Astrocyte (in vitro differentiated cells and primary cell): Measurements from ENCODE around the gene LIPT2. TPM values are rescaled to one million over a fixed set of nuclear protein-coding genes. Genes with fewer than 3 reads are reported as not detected.
"Not testable (repeated sequence)": the region's sequence is repeated elsewhere in the genome, so short reads cannot be mapped to it uniquely, and the experiment has no call there.

Experiments used
- DNase-seq: peaks from one replicate; pipeline ENCODE4 v3.0.0-alpha.2; 2010; ENCODE audit warnings: low read depth
- FAIRE-seq: peaks from 2 replicates; lab custom pipeline; 2011; peaks lifted over from hg19 to GRCh38; lab: Jason Lieb, UNC
- H2AFZ ChIP-seq: 2 replicates; pipeline ENCODE4 v1.6.0; 2012; ENCODE audit warnings: low read depth, low read length, inconsistent platforms
- H3K27ac ChIP-seq: 2 replicates; pipeline ENCODE4 v1.5.1; 2011; ENCODE audit warnings: low read depth, low read length, inconsistent platforms
- H3K27me3 ChIP-seq: 2 replicates; pipeline ENCODE4 v1.6.0; 2011; ENCODE audit warnings: low read length, inconsistent platforms; ENCODE audit not compliant: insufficient read depth
- H3K36me3 ChIP-seq: 2 replicates; pipeline ENCODE4 v1.5.1; 2011; ENCODE audit warnings: low read length, inconsistent platforms; ENCODE audit not compliant: insufficient read depth
- H3K4me1 ChIP-seq: 2 replicates; pipeline ENCODE4 v1.5.1; 2011; ENCODE audit warnings: low read length, inconsistent platforms; ENCODE audit not compliant: insufficient read depth
- H3K4me2 ChIP-seq: 2 replicates; pipeline ENCODE4 v1.6.0; 2012; ENCODE audit warnings: low read length, inconsistent platforms
- H3K4me3 ChIP-seq: 2 replicates; pipeline ENCODE4 v1.5.1; 2011; ENCODE audit warnings: low read depth, mild to moderate bottlenecking, low read length, inconsistent platforms; ENCODE audit not compliant: insufficient read depth
- H3K79me2 ChIP-seq: 2 replicates; pipeline ENCODE4 v1.6.0; 2012; ENCODE audit warnings: mild to moderate bottlenecking, low read length, inconsistent platforms; ENCODE audit not compliant: insufficient read depth
- H3K9ac ChIP-seq: 2 replicates; pipeline ENCODE4 v1.6.0; 2012; ENCODE audit warnings: mild to moderate bottlenecking, low read length, inconsistent platforms
- H3K9me3 ChIP-seq: 2 replicates; pipeline ENCODE4 v1.5.1; 2012; ENCODE audit warnings: low read depth, mild to moderate bottlenecking, low read length, inconsistent platforms; ENCODE audit not compliant: insufficient read depth
- H4K20me1 ChIP-seq: 2 replicates; pipeline ENCODE4 v1.6.0; 2012; ENCODE audit warnings: low read length, inconsistent platforms; ENCODE audit not compliant: insufficient read depth
- H3K27ac Mint-ChIP-seq: one replicate; pipeline ENCODE4 v1.8.0; 2021; ENCODE audit warnings: mild to moderate bottlenecking, mixed read lengths; ENCODE audit not compliant: unreplicated experiment
- H3K27me3 Mint-ChIP-seq: one replicate; pipeline ENCODE4 v1.8.0; 2021; ENCODE audit warnings: low read depth, mixed read lengths; ENCODE audit not compliant: unreplicated experiment
- H3K36me3 Mint-ChIP-seq: one replicate; pipeline ENCODE4 v1.8.0; 2021; ENCODE audit warnings: low read depth, mixed read lengths; ENCODE audit not compliant: unreplicated experiment
- H3K4me1 Mint-ChIP-seq: one replicate; pipeline ENCODE4 v1.8.0; 2021; ENCODE audit warnings: low read depth, mixed read lengths; ENCODE audit not compliant: unreplicated experiment
- H3K4me3 Mint-ChIP-seq: one replicate; pipeline ENCODE4 v1.8.0; 2021; ENCODE audit warnings: mild to moderate bottlenecking, moderate library complexity, mixed read lengths; ENCODE audit not compliant: unreplicated experiment
- H3K9me3 Mint-ChIP-seq: one replicate; pipeline ENCODE4 v1.8.0; 2021; ENCODE audit warnings: mild to moderate bottlenecking, mixed read lengths; ENCODE audit not compliant: unreplicated experiment
- CTCF ChIP-seq: IDR thresholded peaks from 2 replicates; pipeline ENCODE4 v1.5.1; 2011; ENCODE audit warnings: low read depth, mild to moderate bottlenecking, inconsistent platforms, low read length, moderate library complexity; ENCODE audit not compliant: insufficient read depth
- EZH2 ChIP-seq: IDR thresholded peaks from 2 replicates; pipeline ENCODE4 v1.6.1; 2012; ENCODE audit warnings: mild to moderate bottlenecking, low read length, inconsistent platforms; ENCODE audit not compliant: insufficient read depth
- total RNA-seq: library from RNA; stranded (reverse); gene quantifications from 2 replicates; pipeline ENCODE4 v1.2.1, GENCODE V29; 2021

The LIPT2 gene
- total RNA-seq, 1 donor from 2014 or later: 2.0 TPM

- Mint-ChIP-seq H3K36me3 (peaks cover 2% of the 10 kb centered on the region), H3K27me3 (peaks cover 18% of the 10 kb centered on the region), H3K9me3 (peaks cover 24% of the 10 kb centered on the region), H3K4me3 (no peak overlapping the region), H3K27ac (no peak overlapping the region), H3K4me1 (no peaks in the 10 kb centered on the region)
- TF ChIP-seq EZH2 (no peak), CTCF (no peak)
- no peaks in the 10 kb centered on the region for H3K4me1 ChIP-seq
- no peaks in the 10 kb centered on the region for H4K20me1 ChIP-seq
- DNase-seq (no peak), FAIRE-seq (no peak)
- H3K27ac ChIP-seq: no peak overlapping the region
- no peaks in the 10 kb centered on the region for H3K79me2 ChIP-seq
- no peak overlapping the region for H2AFZ ChIP-seq
- peaks cover 2% of the 10 kb centered on the region for H3K27me3 ChIP-seq
- no peaks in the 10 kb centered on the region for H3K9me3 ChIP-seq
- H3K4me2 ChIP-seq: no peak overlapping the region
- H3K4me3 ChIP-seq: no peak overlapping the region
- H3K9ac ChIP-seq: no peak overlapping the region
- no peaks in the 10 kb centered on the region for H3K36me3 ChIP-seq
Measured at GRCh38 chr11:74538680-74539079, 45.2 kb upstream of the LIPT2 start.

GRCh38 chr11:74535371-74536160, 42.0 kb upstream of the LIPT2 start:
- DNase-seq (no peak), FAIRE-seq (no peak)
- TF ChIP-seq CTCF (no peak), EZH2 (no peak)
- Histone ChIP-seq H3K4me1 (no peaks in the 10 kb centered on the region), H3K9me3 (no peaks in the 10 kb centered on the region), H2AFZ (no peak overlapping the region), H3K79me2 (no peaks in the 10 kb centered on the region), H3K27ac (no peak overlapping the region), H3K9ac (no peak overlapping the region), H4K20me1 (no peaks in the 10 kb centered on the region), H3K27me3 (peaks cover 2% of the 10 kb centered on the region), H3K36me3 (no peaks in the 10 kb centered on the region), H3K4me3 (no peak overlapping the region), H3K4me2 (no peak overlapping the region)
- Mint-ChIP-seq H3K9me3 (peaks cover 18% of the 10 kb centered on the region), H3K27me3 (peaks cover 14% of the 10 kb centered on the region), H3K27ac (no peak overlapping the region), H3K4me3 (no peak overlapping the region), H3K4me1 (no peaks in the 10 kb centered on the region), H3K36me3 (peaks cover 2% of the 10 kb centered on the region)

- H3K36me3 Mint-ChIP-seq, H3K27ac ChIP-seq, H3K9me3 ChIP-seq, FAIRE-seq, H2AFZ ChIP-seq, H3K27me3 Mint-ChIP-seq, H3K4me3 ChIP-seq, H3K4me3 Mint-ChIP-seq, H4K20me1 ChIP-seq, H3K9ac ChIP-seq, H3K36me3 ChIP-seq, H3K27ac Mint-ChIP-seq, H3K4me2 ChIP-seq, H3K27me3 ChIP-seq, H3K79me2 ChIP-seq, DNase-seq, H3K4me1 Mint-ChIP-seq, H3K4me1 ChIP-seq: not testable (repeated sequence)
- H3K9me3 Mint-ChIP-seq: peaks cover 13% of the 10 kb centered on the region
Measured at GRCh38 chr11:74534946-74535275, 41.4 kb upstream of the LIPT2 start.
